Right renal pelvis (tissue), 4 donors: ENCODE data around the gene SZRD1. TPM values are rescaled to one million over a fixed set of nuclear protein-coding genes. Genes with fewer than 3 reads are reported as not detected.

Source experiments
- DNase-seq, 4 donors: peaks; one replicate each; pipeline ENCODE4 v3.0.0-alpha.2; 2013; ENCODE audit warnings: low read depth in 4 of 4, low spot score in 3 of 4, missing footprints in 1 of 4
- polyA plus RNA-seq, 4 donors: library from polyadenylated mRNA; unstranded; fragments of 120-200 nt; gene quantifications; one replicate each; pipeline ENCODE4 v1.2.1, GENCODE V29; 2013; ENCODE audit not compliant: insufficient read length in 4 of 4

SZRD1 gene
- polyA plus RNA-seq, 4 donors = 114 to 121 (median 116) TPM

DNA sequence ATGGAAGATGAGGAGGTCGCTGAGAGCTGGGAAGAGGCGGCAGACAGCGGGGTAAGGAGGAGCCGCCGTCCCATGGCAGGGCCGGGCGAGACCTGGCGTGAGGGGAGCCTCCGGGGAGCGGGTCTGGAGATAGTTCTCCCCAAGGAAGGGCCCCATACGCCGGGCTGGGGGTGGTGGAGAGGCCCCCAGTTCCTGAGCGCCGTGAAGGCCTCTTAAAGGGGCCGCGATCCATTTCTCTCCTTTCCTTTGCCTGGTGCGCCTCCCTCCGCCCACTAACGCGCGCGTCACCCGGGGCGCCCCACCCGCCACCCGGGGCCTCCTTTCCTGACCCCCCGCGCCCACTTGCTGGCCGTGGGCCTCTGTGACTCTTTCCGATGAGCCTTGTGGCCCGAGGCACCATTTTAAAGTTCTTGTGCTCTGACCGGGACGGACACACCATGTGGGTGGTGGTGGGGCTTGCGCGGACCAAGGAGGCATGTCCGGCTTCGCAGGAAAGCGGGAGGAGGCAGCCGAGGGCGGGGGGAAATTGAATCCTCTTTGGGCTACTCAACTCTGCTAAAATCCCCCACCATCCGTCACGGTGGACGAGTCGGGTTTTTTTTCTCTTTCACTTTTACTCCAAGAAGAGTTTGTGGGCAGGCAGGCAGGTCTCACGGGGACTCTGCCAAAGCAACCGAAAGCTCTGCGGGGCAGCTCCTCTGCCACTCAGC is 371 bp downstream of the SZRD1 start:
- DNase-seq = peak in 3 of 4 donors; percentile 74 to 83 (median 76)

DNA sequence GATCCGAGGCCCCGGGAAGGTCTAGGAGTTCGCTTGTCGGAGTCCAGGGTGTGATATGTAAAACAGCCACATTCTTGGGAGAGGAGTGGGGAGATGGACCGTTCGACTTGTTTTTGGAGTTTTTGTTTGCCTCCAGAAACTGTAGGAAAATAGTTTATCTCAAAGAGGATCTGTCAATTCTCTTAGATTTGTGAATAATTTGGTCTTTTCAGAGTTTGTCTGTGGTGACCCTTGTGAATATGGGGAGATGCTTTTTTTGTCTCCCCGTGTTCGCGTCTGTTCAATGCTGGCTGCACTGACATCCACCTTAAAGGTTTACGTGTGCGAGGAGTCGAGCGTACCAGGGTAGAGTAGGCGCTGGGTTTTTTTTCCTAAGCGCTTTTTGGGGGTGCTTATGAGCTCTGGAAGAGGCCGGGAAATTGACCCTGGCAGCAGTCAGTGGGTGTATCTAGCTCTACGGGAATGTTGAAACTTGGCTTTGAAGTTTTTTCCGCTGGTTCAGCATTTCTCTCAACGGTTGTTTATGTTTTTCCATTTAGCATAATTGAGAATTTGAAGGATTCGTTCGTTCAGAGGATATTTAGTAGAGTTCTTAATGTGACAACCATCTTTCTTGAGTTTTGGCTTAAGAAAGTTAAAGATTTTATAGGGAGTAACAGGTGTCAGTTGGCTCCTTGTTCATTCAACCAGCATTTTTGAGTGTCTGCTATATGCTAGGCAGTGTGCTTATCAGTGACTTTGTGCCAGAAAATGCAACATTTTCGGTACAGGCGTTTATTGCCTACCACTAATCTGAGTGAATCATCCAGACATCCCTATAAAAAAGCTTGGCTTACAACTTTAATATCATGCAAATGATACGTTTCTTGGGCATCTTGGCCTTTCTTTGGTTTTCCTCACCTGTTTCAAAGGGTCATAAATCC is 1.2 kb downstream of the SZRD1 start:
- DNase-seq = no peak

DNA sequence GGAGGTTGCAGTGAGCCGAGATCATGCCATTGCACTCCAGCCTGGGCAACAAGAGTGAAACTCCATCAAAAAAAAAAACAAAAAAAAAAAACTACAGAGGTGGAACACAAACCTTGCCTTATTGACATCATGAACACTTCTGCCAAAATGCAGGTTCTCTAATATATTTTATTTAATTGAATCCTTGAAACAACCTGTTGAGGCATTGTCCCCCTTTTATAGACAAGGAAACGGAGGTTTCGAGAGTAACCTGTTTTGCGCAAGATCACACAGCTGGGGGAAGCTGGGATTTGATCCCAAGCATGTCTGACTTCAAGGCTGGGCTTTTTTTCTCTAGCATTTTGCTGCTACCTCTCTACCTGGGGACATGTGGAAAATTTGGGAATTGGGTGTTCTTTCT is 2.8 kb downstream of the SZRD1 start:
- no peak for DNase-seq

GRCh38 chr1:16371725-16372124 is 4.7 kb downstream of the SZRD1 start:
- DNase-seq = no peak

DNA sequence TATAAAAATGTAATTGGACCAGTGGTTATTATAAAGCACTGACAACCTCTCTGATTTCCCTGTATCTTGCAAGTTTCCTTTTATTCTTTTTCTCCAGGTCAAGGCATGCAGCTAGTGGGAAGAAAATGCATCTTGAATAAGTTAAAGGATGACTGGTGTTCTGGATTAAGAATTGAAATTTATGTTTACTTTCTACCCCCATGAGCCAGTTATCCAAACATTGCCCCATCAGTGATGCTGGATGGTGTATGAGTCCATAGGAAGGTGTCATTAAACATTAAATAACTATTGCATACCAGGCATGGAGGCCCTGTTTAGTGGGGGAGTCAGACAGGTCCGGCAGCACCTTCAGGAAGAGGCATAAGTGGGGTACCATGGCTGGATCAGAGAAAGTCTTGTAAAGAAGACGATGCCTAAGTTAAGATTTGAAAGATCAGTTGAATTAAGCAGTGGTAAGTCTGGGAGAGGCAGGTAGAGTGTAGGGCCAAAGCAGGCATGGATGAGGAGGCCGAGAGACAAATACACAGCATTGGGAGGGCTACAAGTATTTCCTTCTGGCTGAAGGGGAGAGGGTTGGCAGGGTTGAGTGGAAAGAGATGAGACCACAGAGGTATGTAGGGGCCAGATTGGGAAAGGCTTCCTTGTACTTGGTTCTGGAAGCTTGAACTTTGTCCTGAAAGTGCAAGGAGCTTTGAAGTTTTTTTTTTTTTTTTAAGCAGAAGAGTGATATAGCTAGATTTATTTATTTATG is 5.7 kb downstream of the SZRD1 start:
- no peak for DNase-seq

- no peak for DNase-seq
Measured at GRCh38 chr1:16374266-16374665, 7.2 kb downstream of the SZRD1 start.

GRCh38 chr1:16375521-16376340 is 8.7 kb downstream of the SZRD1 start:
- no peak for DNase-seq

DNA sequence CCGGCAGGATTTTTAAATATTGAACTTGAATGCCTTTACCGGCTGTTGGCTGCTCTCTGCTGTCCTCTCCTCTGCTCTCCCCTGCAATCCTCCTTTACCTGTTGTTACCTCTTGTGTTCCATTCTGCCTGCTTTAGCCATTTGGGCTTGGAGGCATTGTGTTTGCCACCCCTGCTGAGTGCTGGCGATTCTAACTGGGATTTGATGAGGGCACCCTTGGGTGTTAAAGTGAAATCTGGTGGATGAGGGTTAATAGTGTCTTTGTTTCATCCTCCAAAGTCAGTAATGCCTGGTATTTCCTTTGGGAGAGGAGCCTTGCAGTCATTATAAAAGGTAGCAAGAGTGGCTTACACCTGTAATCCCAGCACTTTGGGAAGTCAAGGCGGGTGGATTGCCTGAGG is 9.9 kb downstream of the SZRD1 start:
- DNase-seq = no peak

DNA sequence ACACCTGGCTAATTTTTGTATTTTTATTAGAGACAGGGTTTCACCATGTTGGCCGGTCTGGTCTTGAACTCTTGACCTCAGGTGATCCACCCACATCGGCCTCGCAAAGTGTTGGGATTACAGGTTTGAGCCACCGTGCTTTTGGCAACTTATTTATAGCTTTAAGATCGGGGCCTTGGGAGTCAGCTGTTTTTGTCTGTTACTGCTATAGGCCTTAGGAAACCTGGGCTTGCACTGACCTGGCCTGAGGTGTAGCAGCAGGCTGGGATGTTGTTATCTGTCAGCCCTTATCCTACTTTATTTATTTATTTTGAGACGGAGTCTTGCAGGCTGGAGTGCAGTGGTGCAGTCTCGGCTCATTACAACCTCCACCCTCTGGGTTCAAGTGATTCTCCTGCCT is 11.4 kb downstream of the SZRD1 start:
- DNase-seq = no peak

DNA sequence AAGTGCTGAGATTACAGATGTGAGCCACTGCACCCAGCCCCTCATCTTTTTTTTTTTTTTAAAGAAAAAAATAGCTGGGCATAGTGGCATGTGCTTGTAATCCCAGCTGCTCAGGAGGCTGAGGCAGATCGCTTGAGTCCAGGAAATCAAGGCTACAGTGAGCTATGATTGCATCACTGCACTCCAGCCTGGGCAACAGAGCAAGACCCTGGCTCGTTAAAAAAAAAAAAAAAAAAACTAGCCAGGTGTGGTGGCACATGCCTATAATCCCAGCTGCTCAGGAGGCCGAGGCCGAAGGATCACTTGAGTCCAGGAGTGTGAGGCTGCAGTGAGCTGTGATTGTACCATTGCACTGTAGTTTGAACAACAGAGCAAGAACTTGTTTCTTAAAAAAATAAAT is 13.8 kb downstream of the SZRD1 start:
- DNase-seq = no peak

DNA sequence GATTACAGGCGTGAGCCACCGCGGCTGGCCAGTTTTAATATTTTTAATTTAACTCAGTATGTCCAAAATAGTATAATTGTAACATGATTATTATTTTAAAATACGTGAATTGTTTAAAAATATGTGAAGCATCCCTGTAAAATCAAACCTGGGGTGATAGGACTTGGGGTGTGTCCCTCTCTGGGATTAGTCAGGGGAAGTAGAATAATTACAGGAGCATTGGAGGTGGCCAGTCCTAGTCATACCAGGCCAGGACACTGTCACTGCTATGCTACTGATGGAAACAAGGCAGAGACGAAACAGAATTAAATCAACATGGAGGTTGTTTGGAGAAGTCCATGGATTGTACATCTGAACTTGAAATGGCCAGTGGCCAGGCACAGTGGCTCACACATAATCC is 16.8 kb downstream of the SZRD1 start:
- no peak for DNase-seq

DNA sequence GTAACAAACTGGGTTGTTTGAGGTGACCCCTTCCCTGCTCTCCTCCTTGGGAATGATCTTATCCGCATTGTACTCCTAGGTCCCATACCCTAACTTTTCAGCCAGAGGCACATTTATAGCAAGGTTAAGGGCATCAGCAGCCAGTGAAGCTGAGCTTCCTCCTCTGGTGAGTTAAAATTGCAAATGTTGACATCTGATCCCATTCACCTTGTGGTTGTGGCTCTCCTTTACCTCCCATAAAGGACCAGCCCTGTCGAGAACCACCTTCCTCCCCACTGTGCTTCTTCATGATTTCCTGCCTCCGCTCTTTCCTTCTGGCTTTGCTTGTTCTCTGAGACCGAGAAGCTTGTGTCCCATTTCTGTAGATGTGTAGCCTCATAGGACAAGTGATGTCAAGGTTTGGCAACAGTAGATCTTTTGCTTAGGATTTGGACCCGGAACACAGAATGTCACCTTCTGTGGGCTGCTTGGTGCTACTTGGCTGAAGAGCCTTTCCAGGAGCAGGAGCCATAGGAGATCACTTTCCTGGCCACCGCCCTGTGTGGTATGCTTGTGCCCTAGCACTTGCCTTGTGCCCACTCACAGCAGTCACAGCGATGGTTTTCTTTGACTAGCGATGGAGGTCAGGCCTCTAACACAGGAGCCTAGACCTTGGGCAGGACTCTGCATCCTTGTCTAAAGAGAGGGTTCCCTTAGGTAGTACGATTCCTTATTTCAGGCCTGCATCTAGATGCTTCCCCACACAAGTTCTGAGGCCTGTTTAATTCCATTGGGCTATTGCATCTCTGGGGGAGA is 18.8 kb downstream of the SZRD1 start:
- no peak for DNase-seq

- DNase-seq = no peak
Measured at GRCh38 chr1:16386454-16387113, 19.5 kb downstream of the SZRD1 start.

GRCh38 chr1:16387201-16388188 is 20.5 kb downstream of the SZRD1 start:
- no peak for DNase-seq

DNA sequence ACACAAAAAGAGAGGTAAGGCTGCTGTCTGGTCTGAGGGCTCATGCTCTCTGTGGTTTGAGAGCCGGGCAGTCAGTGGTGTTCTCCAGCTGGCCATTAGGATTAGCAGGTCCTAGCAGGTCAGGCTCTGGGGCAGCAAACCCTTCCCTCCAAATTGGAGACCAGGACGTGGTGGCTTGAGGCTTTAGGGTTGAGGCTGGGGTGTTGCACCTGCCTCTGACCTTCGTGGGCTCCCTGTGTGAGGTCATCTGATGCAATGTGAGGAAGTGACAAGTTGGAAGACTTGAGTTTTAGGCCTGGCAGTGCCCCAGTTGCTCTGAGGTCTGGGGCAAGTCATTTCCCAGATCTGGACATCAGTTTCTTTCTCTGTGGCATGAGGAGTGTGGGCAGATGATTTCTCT is 24.4 kb downstream of the SZRD1 start:
- DNase-seq = no peak

DNA sequence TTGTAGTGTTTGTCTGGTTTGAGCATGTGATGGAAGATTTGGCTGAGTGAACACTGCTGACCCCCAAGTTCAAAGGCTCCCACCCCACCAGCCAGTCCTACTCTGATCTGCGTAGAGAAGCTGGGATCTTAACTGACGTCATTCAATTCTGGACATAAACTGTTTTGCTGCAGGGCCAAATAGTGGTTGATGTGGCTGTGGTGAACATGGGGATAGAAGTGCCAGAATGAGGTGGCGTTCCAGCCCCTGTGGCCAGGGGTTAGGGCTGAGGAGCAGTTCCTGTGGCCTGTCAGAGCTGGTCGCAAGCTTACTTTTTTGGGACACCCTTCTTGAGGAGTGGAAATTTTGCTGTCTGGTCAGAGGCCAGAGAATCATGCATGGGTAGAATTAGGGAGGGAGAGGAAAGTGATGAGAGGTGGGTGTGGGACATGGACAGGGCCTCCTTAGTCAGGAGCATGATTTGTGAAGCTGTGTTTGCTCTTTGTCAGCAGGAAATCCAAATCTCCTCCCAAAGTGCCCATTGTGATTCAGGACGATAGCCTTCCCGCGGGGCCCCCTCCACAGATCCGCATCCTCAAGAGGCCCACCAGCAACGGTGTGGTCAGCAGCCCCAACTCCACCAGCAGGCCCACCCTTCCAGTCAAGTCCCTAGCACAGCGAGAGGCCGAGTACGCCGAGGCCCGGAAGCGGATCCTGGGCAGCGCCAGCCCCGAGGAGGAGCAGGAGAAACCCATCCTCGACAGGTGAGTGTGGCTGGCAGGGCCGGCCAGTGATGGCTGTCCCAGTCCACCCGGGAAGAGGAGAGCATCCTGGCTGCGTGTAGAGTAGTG is 25.9 kb downstream of the SZRD1 start:
- DNase-seq = no peak
